ENCODE data around the gene NKIRAS2.

Gene NKIRAS2

GRCh38 chr17:42025191-42025579 lies 5.3 kb downstream of the NKIRAS2 start:
- Histone ChIP-seq H3K9me3 (ENCODE audit: control insufficient read depth, insufficient read depth, low read length) (no peaks in the 10 kb centered on the region), H3K4me2 (ENCODE audit: low read length) (no peak overlapping the region), H3K36me3 (ENCODE audit: control insufficient read depth, low read length) (peaks cover 35% of the 10 kb centered on the region), H3F3A (ENCODE audit: control insufficient read depth, insufficient read depth) (0 out of 2 replicates have a peak, but pooled peaks cover 6% of the 10 kb centered on the region), H3K27ac (ENCODE audit: low read depth, low read length) (no peak overlapping the region), H3K27me3 (ENCODE audit: control insufficient read depth, low read length) (no peaks in the 10 kb centered on the region), H4K20me1 (ENCODE audit: control insufficient read depth, insufficient read depth, low read depth, low read length) (no peaks in the 10 kb centered on the region), H3K9me2 (replicated peaks; ENCODE audit: control insufficient read depth, low read length) (no peaks in the 10 kb centered on the region), H3K4me3 (ENCODE audit: low read length) (no peak overlapping the region), H3K79me2 (ENCODE audit: control insufficient read depth, low read length) (peaks cover 15% of the 10 kb centered on the region), H3K4me1 (ENCODE audit: control insufficient read depth, low read length) (peaks cover 16% of the 10 kb centered on the region)
- TF ChIP-seq CTCF (IDR thresholded peaks at IDR 0.05; ENCODE audit: low read depth, low read length, poor library complexity, severe bottlenecking) = no peak

- Histone ChIP-seq H3F3A (ENCODE audit: control insufficient read depth, insufficient read depth) (0 out of 2 replicates have a peak, but pooled peaks cover 6% of the 10 kb centered on the region), H3K4me2 (ENCODE audit: low read length) (no peak overlapping the region), H3K9me2 (replicated peaks; ENCODE audit: control insufficient read depth, low read length) (no peaks in the 10 kb centered on the region), H4K20me1 (ENCODE audit: control insufficient read depth, insufficient read depth, low read depth, low read length) (no peaks in the 10 kb centered on the region), H3K4me3 (ENCODE audit: low read length) (no peak overlapping the region), H3K79me2 (ENCODE audit: control insufficient read depth, low read length) (peaks cover 7% of the 10 kb centered on the region), H3K4me1 (ENCODE audit: control insufficient read depth, low read length) (peaks cover 12% of the 10 kb centered on the region), H3K27me3 (ENCODE audit: control insufficient read depth, low read length) (no peaks in the 10 kb centered on the region), H3K9me3 (ENCODE audit: control insufficient read depth, insufficient read depth, low read length) (no peaks in the 10 kb centered on the region), H3K27ac (ENCODE audit: low read depth, low read length) (no peak overlapping the region), H3K36me3 (ENCODE audit: control insufficient read depth, low read length) (peaks cover 32% of the 10 kb centered on the region)
- TF ChIP-seq CTCF (IDR thresholded peaks at IDR 0.05; ENCODE audit: low read depth, low read length, poor library complexity, severe bottlenecking) (no peak), EZH2phosphoT487 (IDR thresholded peaks at IDR 0.05; ENCODE audit: borderline replicate concordance, low read length) (no peak)
Observed at GRCh38 chr17:42025936-42026335, 6.0 kb downstream of the NKIRAS2 start.

- no peak for TF ChIP-seq CTCF (IDR thresholded peaks at IDR 0.05; ENCODE audit: low read depth, low read length, poor library complexity, severe bottlenecking)
- TF ChIP-seq EZH2phosphoT487 (IDR thresholded peaks at IDR 0.05; ENCODE audit: borderline replicate concordance, low read length) = no peak
- H4K20me1 ChIP-seq (ENCODE audit: control insufficient read depth, insufficient read depth, low read depth, low read length) = no peaks in the 10 kb centered on the region
- H3K79me2 ChIP-seq (ENCODE audit: control insufficient read depth, low read length) = no peaks in the 10 kb centered on the region
- no peak overlapping the region for H3K4me2 ChIP-seq (ENCODE audit: low read length)
- no peaks in the 10 kb centered on the region for H3K27me3 ChIP-seq (ENCODE audit: control insufficient read depth, low read length)
- H3K4me3 ChIP-seq (ENCODE audit: low read length) = no peak overlapping the region
- no peaks in the 10 kb centered on the region for H3K9me3 ChIP-seq (ENCODE audit: control insufficient read depth, insufficient read depth, low read length)
- H3F3A ChIP-seq (ENCODE audit: control insufficient read depth, insufficient read depth) = 0 out of 2 replicates have a peak, but pooled peaks cover 6% of the 10 kb centered on the region
- H3K9me2 ChIP-seq (replicated peaks; ENCODE audit: control insufficient read depth, low read length) = no peaks in the 10 kb centered on the region
- H3K36me3 ChIP-seq (ENCODE audit: control insufficient read depth, low read length) = peaks cover 32% of the 10 kb centered on the region
- H3K4me1 ChIP-seq (ENCODE audit: control insufficient read depth, low read length) = peaks cover 7% of the 10 kb centered on the region
- no peak overlapping the region for H3K27ac ChIP-seq (ENCODE audit: low read depth, low read length)
Observed at GRCh38 chr17:42026857-42027589, 7.1 kb downstream of the NKIRAS2 start.
